IPS DF 6.9 (cell line): ENCODE measurements around the gene KCNB1.

Experiments
- DNase-seq: peaks from one replicate; pipeline ENCODE4 v3.0.0-alpha.2; 2013; ENCODE audit warnings: low read depth, low spot score
- H3K27ac ChIP-seq: one replicate; pipeline ENCODE4 v1.5.1; 2013; ENCODE audit warnings: low read length, control low read depth
- H3K27me3 ChIP-seq: 2 replicates; pipeline ENCODE4 v1.6.1; 2013; ENCODE audit warnings: mild to moderate bottlenecking, low read length; ENCODE audit not compliant: control insufficient read depth, insufficient read depth
- H3K36me3 ChIP-seq: 2 replicates; pipeline ENCODE4 v1.6.1; 2013; ENCODE audit warnings: low read length; ENCODE audit not compliant: control insufficient read depth, insufficient read depth
- H3K4me1 ChIP-seq: 2 replicates; pipeline ENCODE4 v1.6.1; 2013; ENCODE audit warnings: low read length; ENCODE audit not compliant: control insufficient read depth, insufficient read depth
- H3K4me3 ChIP-seq: 2 replicates; pipeline ENCODE4 v1.5.1; 2013; ENCODE audit warnings: mild to moderate bottlenecking, low read length
- H3K9me3 ChIP-seq: 2 replicates; pipeline ENCODE4 v1.6.1; 2013; ENCODE audit warnings: low read length, inconsistent platforms; ENCODE audit not compliant: control insufficient read depth, insufficient read depth
- WGBS: extraction: QIAGEN DNeasy Blood & Tissue Kit; methylation state at CpG from one replicate; pipeline ENCODE4 v1.1.7; 2013; ENCODE audit warnings: mixed read lengths, missing lambda C conversion rate; ENCODE audit not compliant: insufficient read length, insufficient coverage; 5-methylcytosine and 5-hydroxymethylcytosine counted together

Gene KCNB1

DNA sequence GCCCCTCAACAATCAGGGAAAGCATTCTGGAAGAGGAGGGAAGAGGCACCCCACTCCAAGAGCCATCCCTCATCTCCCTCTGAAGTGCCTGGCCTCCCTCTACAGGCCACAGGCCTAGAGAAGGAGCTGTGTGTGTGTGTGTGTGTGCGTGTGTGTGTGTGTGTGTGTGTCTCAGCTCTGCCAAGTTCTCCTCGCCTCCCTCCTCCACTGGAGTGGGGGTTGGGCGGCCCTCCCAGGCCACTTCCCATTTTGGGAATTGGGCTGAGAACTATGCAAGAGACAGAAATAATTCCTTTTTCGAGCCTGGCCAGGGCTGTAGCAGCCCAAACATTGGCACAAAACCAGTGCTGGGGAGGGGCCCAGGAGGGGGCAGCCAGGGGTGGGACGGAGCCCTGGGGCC is 35.7 kb downstream of the KCNB1 start:
- peaks cover 6% of the 10 kb centered on the region; the same call in 1 of the 2 replicates for H3K4me1 ChIP-seq
- H3K9me3 ChIP-seq = no peaks in the 10 kb centered on the region
- no peaks in the 10 kb centered on the region for H3K27me3 ChIP-seq
- H3K36me3 ChIP-seq = no peaks in the 10 kb centered on the region
- no peak overlapping the region for H3K27ac ChIP-seq
- DNase-seq = peak; percentile 31
- WGBS = no CpG with 5 or more reads among the region's 5 CpGs
- no peak overlapping the region for H3K4me3 ChIP-seq

DNA sequence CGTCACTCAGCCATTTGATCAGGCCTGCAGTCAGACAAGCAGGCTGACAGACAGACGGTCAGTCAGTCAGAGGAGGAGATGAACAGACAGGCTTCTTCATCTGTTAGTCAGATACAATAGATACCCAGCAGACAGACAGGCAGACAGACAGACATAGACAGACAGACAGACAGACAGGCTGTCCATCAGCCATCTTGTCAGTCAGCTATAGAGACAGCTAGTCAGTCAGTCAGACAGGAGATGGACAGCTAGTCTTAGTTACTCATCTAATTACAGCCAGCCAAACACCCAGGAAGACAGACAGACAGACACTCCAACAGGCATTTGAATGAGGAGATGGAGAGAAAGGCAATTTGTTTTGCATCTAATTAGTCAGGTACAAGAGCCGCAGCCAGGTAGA is 36.4 kb downstream of the KCNB1 start:
- DNase-seq = no peak
- WGBS = no CpG with 5 or more reads among the region's 3 CpGs
- Histone ChIP-seq H3K27me3 (no peaks in the 10 kb centered on the region), H3K4me3 (no peak overlapping the region), H3K4me1 (peaks cover 6% of the 10 kb centered on the region; the same call in 1 of the 2 replicates), H3K36me3 (no peaks in the 10 kb centered on the region), H3K9me3 (no peaks in the 10 kb centered on the region), H3K27ac (no peak overlapping the region)

GRCh38 chr20:49445176-49445575 is 37.3 kb downstream of the KCNB1 start:
- Histone ChIP-seq H3K4me1 (peaks cover 6% of the 10 kb centered on the region; the same call in 1 of the 2 replicates), H3K4me3 (no peak overlapping the region), H3K27ac (no peak overlapping the region), H3K9me3 (no peaks in the 10 kb centered on the region), H3K27me3 (no peaks in the 10 kb centered on the region), H3K36me3 (no peaks in the 10 kb centered on the region)
- no peak for DNase-seq
- no CpG with 5 or more reads among the region's 5 CpGs for WGBS

- WGBS = no CpG with 5 or more reads among the region's 1 CpG
- H3K27ac ChIP-seq = no peak overlapping the region
- H3K4me1 ChIP-seq = peaks cover 4% of the 10 kb centered on the region; the same call in 1 of the 2 replicates
- no peaks in the 10 kb centered on the region for H3K36me3 ChIP-seq
- no peak overlapping the region for H3K4me3 ChIP-seq
- no peak for DNase-seq
- H3K27me3 ChIP-seq = no peaks in the 10 kb centered on the region
- no peaks in the 10 kb centered on the region for H3K9me3 ChIP-seq
Observed at GRCh38 chr20:49444553-49444990, 37.9 kb downstream of the KCNB1 start.

GRCh38 chr20:49437057-49437456 is 45.4 kb downstream of the KCNB1 start:
- no peaks in the 10 kb centered on the region for H3K27me3 ChIP-seq
- H3K4me1 ChIP-seq = no peaks in the 10 kb centered on the region
- no peak for DNase-seq
- WGBS = no CpG with 5 or more reads among the region's 3 CpGs
- no peak overlapping the region for H3K27ac ChIP-seq
- H3K9me3 ChIP-seq = no peaks in the 10 kb centered on the region
- H3K4me3 ChIP-seq = no peak overlapping the region
- no peaks in the 10 kb centered on the region for H3K36me3 ChIP-seq

- no peak for DNase-seq
- no CpG with 5 or more reads among the region's 5 CpGs for WGBS
- Histone ChIP-seq H3K27me3 (no peaks in the 10 kb centered on the region), H3K4me3 (no peak overlapping the region), H3K4me1 (no peaks in the 10 kb centered on the region), H3K27ac (no peak overlapping the region), H3K36me3 (no peaks in the 10 kb centered on the region), H3K9me3 (no peaks in the 10 kb centered on the region)
Observed at GRCh38 chr20:49435639-49436038, 46.8 kb downstream of the KCNB1 start.

GRCh38 chr20:49433333-49433732 is 49.1 kb downstream of the KCNB1 start:
- no peak for DNase-seq
- H3K27me3 ChIP-seq = no peaks in the 10 kb centered on the region
- H3K27ac ChIP-seq = no peak overlapping the region
- no CpG with 5 or more reads among the region's 10 CpGs for WGBS
- no peaks in the 10 kb centered on the region for H3K36me3 ChIP-seq
- no peak overlapping the region for H3K4me3 ChIP-seq
- H3K4me1 ChIP-seq = no peaks in the 10 kb centered on the region
- H3K9me3 ChIP-seq = no peaks in the 10 kb centered on the region; the same call in 1 of the 2 replicates

- H3K9me3 ChIP-seq = no peaks in the 10 kb centered on the region; the same call in 1 of the 2 replicates
- no peak overlapping the region for H3K4me3 ChIP-seq
- no peaks in the 10 kb centered on the region for H3K36me3 ChIP-seq
- no peaks in the 10 kb centered on the region for H3K4me1 ChIP-seq
- no peak overlapping the region for H3K27ac ChIP-seq
- no CpG with 5 or more reads among the region's 3 CpGs for WGBS
- no peaks in the 10 kb centered on the region for H3K27me3 ChIP-seq
- DNase-seq = no peak
Observed at GRCh38 chr20:49432550-49432949, 49.9 kb downstream of the KCNB1 start.

- no peaks in the 10 kb centered on the region for H3K27me3 ChIP-seq
- no peaks in the 10 kb centered on the region for H3K4me1 ChIP-seq
- no peak for DNase-seq
- H3K9me3 ChIP-seq = no peaks in the 10 kb centered on the region; the same call in 1 of the 2 replicates
- no peak overlapping the region for H3K4me3 ChIP-seq
- WGBS = no CpG with 5 or more reads among the region's 4 CpGs
- no peaks in the 10 kb centered on the region for H3K36me3 ChIP-seq
- H3K27ac ChIP-seq = no peak overlapping the region
Observed at GRCh38 chr20:49431329-49431728, 51.1 kb downstream of the KCNB1 start.

DNA sequence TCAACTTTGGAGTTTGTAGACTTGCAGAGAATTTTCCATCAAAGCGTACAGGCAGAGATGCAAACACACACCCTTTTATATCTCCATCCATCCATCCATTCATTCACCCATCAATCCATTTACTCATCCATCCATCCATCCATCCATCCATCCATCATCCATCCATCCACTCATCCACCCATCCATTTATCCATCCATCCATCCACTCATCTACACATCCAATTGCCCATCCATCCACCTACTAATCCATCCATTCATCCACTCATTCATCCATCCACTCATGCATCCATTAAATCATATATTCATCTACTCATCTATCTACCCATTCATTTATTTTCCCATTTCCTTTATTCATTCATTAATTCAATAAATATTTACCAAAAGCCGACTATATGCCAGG is 52.1 kb downstream of the KCNB1 start:
- Histone ChIP-seq H3K27ac (no peak overlapping the region), H3K27me3 (no peaks in the 10 kb centered on the region), H3K4me3 (no peak overlapping the region), H3K4me1 (no peaks in the 10 kb centered on the region), H3K36me3 (no peaks in the 10 kb centered on the region), H3K9me3 (no peaks in the 10 kb centered on the region; the same call in 1 of the 2 replicates)
- DNase-seq = no peak
- 100% methylated on average over 1 of the region's 2 CpGs for WGBS

GRCh38 chr20:49427751-49428518 is 54.5 kb downstream of the KCNB1 start:
- Histone ChIP-seq H3K9me3 (no peaks in the 10 kb centered on the region; the same call in 1 of the 2 replicates), H3K27me3 (no peaks in the 10 kb centered on the region), H3K27ac (no peak overlapping the region), H3K36me3 (no peaks in the 10 kb centered on the region), H3K4me1 (no peaks in the 10 kb centered on the region), H3K4me3 (no peak overlapping the region)
- DNase-seq = no peak
- no CpG with 5 or more reads among the region's 13 CpGs for WGBS
